ENCODE results near the gene SLC38A8.
A peak's percentile ranks its signal among the peaks of the same experiment; 100 is the strongest.

The SLC38A8 gene

GRCh38 chr16:84042308-84042878 lies at the start of gene SLC38A8:
Gene SLC38A8, minus strand, starts transcription at chr16:84042795. Its CDS starts 638 bp downstream, at chr16:84042157.
- no peak for DNase-seq

GRCh38 chr16:84091460-84091859 lies 48.9 kb upstream of the SLC38A8 start:
- no peak for DNase-seq

GRCh38 chr16:84090211-84090610 lies 47.6 kb upstream of the SLC38A8 start:
- no peak for DNase-seq

- peak; percentile 52 for DNase-seq
Observed at GRCh38 chr16:84088695-84089395, 46.2 kb upstream of the SLC38A8 start.

GRCh38 chr16:84087466-84088151 lies 45.0 kb upstream of the SLC38A8 start:
- no peak for DNase-seq

- DNase-seq, result no peak
Observed at GRCh38 chr16:84087001-84087400, 44.4 kb upstream of the SLC38A8 start.

GRCh38 chr16:84086341-84086740 lies 43.7 kb upstream of the SLC38A8 start:
- no peak for DNase-seq

GRCh38 chr16:84085773-84086172 lies 43.2 kb upstream of the SLC38A8 start:
- no peak for DNase-seq

GRCh38 chr16:84085271-84085667 lies 42.7 kb upstream of the SLC38A8 start:
- no peak for DNase-seq

- DNase-seq, result peak; percentile 62
Observed at GRCh38 chr16:84084570-84085270, 42.1 kb upstream of the SLC38A8 start.

GRCh38 chr16:84082835-84083569 lies 40.4 kb upstream of the SLC38A8 start:
- peak; percentile 33 for DNase-seq

- DNase-seq, result no peak
Observed at GRCh38 chr16:84082110-84082509, 39.5 kb upstream of the SLC38A8 start.

- no peak for DNase-seq
Observed at GRCh38 chr16:84081446-84081989, 38.9 kb upstream of the SLC38A8 start.

- no peak for DNase-seq
Observed at GRCh38 chr16:84080813-84081212, 38.2 kb upstream of the SLC38A8 start.

GRCh38 chr16:84080378-84080777 lies 37.8 kb upstream of the SLC38A8 start:
- DNase-seq, result no peak

- no peak for DNase-seq
Observed at GRCh38 chr16:84079664-84080063, 37.1 kb upstream of the SLC38A8 start.

GRCh38 chr16:84075376-84075775 lies 32.8 kb upstream of the SLC38A8 start:
- no peak for DNase-seq

- no peak for DNase-seq
Observed at GRCh38 chr16:84074721-84075120, 32.1 kb upstream of the SLC38A8 start.

- DNase-seq, result no peak
Observed at GRCh38 chr16:84072014-84072413, 29.4 kb upstream of the SLC38A8 start.

GRCh38 chr16:84071121-84071520 lies 28.5 kb upstream of the SLC38A8 start:
- no peak for DNase-seq

GRCh38 chr16:84069540-84069939 lies 26.9 kb upstream of the SLC38A8 start:
- peak; percentile 18 for DNase-seq

- DNase-seq, result no peak
Observed at GRCh38 chr16:84068783-84069462, 26.3 kb upstream of the SLC38A8 start.
